NAMALWA (cell line): ENCODE results near the gene C2orf42.
"Not testable (repeated sequence)": the region's sequence is repeated elsewhere in the genome, so short reads cannot be mapped to it uniquely, and the experiment has no call there.

Experiments
- DNase-seq: peaks from one replicate; pipeline ENCODE4 v3.0.0-alpha.2; 2015; ENCODE audit warnings: low spot score

C2orf42 gene

GRCh38 chr2:70131344-70132143 is 59.3 kb downstream of the C2orf42 start:
- not testable (repeated sequence) for DNase-seq

GRCh38 chr2:70128005-70128404 is 62.8 kb downstream of the C2orf42 start:
- DNase-seq = no peak

GRCh38 chr2:70126413-70126812 is 64.4 kb downstream of the C2orf42 start:
- DNase-seq = no peak

- no peak for DNase-seq
These were observed 65.3 kb downstream of the C2orf42 start for GRCh38 chr2:70125498-70125898.

GRCh38 chr2:70124983-70125480 is 65.8 kb downstream of the C2orf42 start:
- peak; percentile 78 for DNase-seq

GRCh38 chr2:70123829-70124116 is 67.0 kb downstream of the C2orf42 start:
- DNase-seq = no peak

DNA sequence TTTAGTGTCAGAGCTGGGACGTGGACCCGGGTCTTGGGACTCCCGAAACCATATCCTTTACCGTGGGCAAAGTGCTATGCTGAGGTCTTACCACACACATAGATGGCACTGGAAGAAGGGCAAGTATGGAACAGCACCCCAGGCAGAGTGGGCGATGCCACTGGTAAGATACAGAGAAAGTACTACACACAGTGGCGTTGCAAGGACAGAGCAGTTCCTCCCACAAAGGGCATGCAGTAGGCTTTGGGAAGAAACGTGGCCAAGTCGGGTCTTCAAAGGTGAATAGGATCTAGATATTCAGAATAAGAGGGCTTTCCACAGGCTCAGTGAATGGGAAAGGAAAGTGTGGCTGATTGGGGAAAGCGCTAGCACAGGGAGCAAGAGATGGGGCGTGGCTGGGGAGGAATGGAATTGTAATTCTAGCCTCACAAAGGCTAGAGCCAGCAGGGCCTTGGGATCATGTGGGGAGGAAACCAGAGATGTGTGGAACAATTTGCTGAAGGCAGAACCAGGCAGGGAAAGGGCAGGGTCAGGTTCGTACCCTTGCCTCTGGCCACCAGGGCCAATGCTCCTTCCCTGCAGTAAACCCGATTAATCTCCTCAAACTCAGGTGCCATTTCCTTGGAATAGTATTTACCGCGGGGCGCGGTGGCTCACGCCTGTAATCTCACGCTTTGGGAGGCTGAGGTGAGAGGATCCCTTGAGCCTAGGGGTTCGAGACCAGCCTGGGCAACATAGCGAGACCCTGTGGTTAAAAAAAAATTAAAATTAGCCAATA is 67.6 kb downstream of the C2orf42 start:
- no peak for DNase-seq

GRCh38 chr2:70122470-70122869 is 68.3 kb downstream of the C2orf42 start:
- no peak for DNase-seq

- DNase-seq = no peak
These were observed 69.0 kb downstream of the C2orf42 start for GRCh38 chr2:70121627-70122372.

GRCh38 chr2:70118798-70119454 is 71.9 kb downstream of the C2orf42 start:
- DNase-seq = no peak

- no peak for DNase-seq
These were observed 73.8 kb downstream of the C2orf42 start for GRCh38 chr2:70116936-70117552.

GRCh38 chr2:70115646-70116442 is 75.0 kb downstream of the C2orf42 start:
- DNase-seq = no peak

DNA sequence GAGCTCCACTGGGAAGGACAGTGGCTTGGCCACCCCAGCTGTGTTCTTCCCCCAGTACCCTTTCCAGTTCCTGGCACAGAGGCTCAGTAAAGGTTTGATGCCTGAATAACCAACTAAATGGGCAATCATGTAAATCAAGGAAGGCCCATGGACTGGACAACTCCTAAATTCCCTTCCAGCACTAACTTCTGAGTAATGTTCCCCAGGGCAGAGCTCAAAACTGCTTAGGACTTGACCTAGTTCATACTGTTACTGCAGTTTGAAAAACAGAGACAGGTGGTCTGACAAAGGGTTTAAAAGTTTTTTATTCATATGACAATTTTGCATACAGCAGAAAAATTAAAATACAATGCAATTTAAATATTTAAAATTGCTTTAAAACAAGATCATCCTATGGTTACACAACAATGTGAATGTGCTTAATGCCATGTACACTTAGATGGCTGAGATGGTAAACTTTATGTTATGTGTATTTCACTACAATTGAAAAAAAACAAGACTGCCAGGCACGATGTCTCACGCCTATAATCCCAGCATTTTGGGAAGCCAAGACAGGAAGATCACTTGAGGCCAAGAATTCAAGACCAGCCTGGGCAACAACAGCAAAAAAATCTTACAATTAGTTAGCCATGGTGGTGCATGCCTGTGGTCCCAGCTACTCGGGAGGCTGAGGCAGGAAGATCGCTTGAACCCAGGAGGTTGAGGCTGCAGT is 77.3 kb downstream of the C2orf42 start:
- DNase-seq = no peak

DNA sequence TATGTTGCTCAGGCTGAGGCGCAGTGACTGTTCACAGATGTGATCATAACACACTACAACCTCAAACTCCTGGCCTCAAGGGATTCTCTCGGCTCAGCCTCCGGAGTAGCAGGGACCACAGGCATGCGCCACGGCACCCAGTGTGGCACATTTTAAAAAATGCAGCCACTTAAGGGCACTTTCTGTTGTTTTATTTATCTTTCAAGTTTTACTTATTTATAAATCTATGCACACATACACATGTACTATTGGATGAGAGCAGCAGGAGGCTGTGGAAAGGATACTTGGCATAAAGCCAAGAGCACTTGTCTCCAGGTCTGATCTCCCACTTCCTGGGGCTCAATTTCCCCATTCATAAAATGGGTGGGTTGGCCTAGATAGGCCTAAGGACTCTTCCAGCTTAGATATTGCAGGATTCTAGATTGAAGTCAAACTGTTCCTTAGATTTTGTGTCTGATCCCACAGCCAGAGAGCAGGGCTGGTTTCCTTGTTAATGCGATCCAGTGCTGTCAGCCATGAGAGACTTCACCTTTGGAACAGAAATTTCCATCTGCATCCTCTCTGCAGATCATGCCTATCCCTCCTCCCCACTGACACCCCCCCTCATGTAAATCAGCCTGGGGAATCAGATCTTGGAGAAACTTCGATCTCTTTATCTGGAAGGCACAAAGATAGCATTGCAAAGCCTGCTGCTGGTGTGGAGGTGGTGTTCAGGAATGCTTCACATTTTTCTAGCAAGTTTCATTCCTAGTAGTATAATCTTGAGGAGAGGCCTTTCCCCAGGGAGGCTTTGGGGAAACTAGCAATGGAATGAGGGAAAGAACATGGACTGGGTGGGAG is 78.8 kb downstream of the C2orf42 start:
- no peak for DNase-seq

DNA sequence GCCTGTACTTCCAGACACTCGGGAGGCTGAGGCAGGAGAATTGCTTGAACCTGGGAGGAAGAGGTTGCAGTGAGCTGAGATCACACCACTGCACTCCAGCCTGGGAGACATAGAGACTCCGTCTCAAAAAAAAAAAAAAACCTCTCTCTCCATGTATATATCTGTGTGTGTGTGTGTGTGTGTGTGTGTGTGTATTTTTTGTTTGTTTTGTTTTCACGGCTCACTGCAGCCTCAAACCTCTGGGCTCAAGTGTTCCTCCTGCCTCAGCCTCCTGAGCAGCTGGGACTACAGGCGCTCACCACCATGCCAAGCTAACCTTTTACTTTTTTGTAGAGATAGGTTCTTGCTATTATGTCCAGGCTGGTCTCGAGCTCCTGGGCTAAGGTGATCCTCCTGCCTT is 80.4 kb downstream of the C2orf42 start:
- not testable (repeated sequence) for DNase-seq

DNA sequence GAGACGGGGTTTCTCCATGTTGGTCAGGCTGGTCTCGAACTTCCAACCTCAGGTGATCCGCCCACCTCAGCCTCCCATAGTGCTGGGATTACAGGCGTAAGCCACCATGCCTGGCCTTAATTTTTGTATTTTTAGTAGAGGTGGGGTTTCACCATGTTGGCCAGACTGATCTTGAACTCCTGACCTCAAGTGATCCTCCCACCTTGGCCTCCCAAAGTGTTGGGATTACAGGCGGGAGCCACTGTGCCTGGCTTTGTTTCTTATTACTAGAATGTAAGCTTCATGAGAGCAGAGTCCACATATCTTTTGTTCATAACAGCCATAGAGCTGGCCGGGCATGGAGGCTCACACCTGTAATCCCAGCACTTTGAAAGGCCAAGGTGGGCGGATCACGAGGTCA is 84.7 kb downstream of the C2orf42 start:
- not testable (repeated sequence) for DNase-seq

- peak; percentile 50 for DNase-seq
These were observed 86.3 kb downstream of the C2orf42 start for GRCh38 chr2:70104231-70105111.

DNA sequence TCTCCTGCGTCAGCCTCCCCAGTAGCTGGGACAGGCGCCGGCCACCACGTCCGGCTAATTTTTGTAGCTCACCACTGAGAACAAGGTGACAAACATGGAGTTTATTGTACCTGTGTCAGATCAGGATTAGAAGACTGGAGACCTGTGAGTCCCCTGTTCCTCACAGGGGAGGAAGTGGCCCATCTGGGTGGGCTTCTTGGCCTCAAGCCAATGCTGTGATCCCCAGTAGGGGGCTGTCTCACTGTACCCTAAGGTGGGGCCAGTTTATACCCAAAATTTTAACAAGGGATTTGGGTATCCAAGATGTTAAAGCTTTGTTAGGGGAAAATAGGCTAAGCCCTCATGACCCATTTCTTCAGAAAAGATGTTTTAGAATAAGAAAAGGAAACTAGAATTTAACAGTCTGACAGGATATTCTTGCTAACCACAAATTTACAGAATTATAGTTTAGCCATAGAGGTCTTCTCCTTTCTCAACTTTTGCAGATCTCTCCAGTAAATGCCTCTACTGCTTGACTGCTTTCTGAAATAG is 87.2 kb downstream of the C2orf42 start:
- DNase-seq = no peak
